DOHH2 (cell line): ENCODE results near the gene EXOSC2.
A peak's percentile ranks its signal among the peaks of the same experiment; 100 is the strongest.

Experiments used
- H3F3A ChIP-seq: fragments of 200-600 bp; sonication (generic), shearing (Covaris generic); 2 replicates; pipeline ENCODE4 v1.6.0; 2016; ENCODE audit warnings: antibody characterized with exemption, mild to moderate bottlenecking; ENCODE audit not compliant: control insufficient read depth, insufficient read depth
- H3K27ac ChIP-seq: fragments of 200-600 bp; sonication (generic); 2 replicates; pipeline ENCODE4 v1.5.1; 2014; ENCODE audit warnings: low read depth, mild to moderate bottlenecking, low read length, moderate library complexity
- H3K27me3 ChIP-seq: fragments of 200-600 bp; sonication (generic); 2 replicates; pipeline ENCODE4 v1.6.1; 2014; ENCODE audit warnings: mild to moderate bottlenecking, low read length, mixed read lengths; ENCODE audit not compliant: control insufficient read depth
- H3K36me3 ChIP-seq: fragments of 200-600 bp; sonication (generic); 2 replicates; pipeline ENCODE4 v1.6.1; 2014; ENCODE audit warnings: mild to moderate bottlenecking, low read length, moderate library complexity, mixed read lengths; ENCODE audit not compliant: control insufficient read depth
- H3K4me1 ChIP-seq: fragments of 200-600 bp; sonication (generic); 2 replicates; pipeline ENCODE4 v1.6.1; 2014; ENCODE audit warnings: mild to moderate bottlenecking, low read length, mixed read lengths; ENCODE audit not compliant: control insufficient read depth
- H3K4me2 ChIP-seq: fragments of 200-600 bp; sonication (generic); 2 replicates; pipeline ENCODE4 v1.6.0; 2014; ENCODE audit warnings: mild to moderate bottlenecking, low read length, moderate library complexity
- H3K4me3 ChIP-seq: fragments of 200-600 bp; sonication (generic); 2 replicates; pipeline ENCODE4 v1.5.1; 2014; ENCODE audit warnings: mild to moderate bottlenecking, low read length, mixed read lengths
- H3K79me2 ChIP-seq: fragments of 200-600 bp; sonication (generic); 2 replicates; pipeline ENCODE4 v1.6.1; 2014; ENCODE audit warnings: mild to moderate bottlenecking, low read length, mixed read lengths; ENCODE audit not compliant: control insufficient read depth
- H3K9me2 ChIP-seq: fragments of 200-600 bp; sonication (generic); replicated peaks from 2 replicates; pipeline ENCODE4 v1.6.1; 2014; ENCODE audit warnings: mild to moderate bottlenecking, low read length, mixed read lengths; ENCODE audit not compliant: control insufficient read depth
- H3K9me3 ChIP-seq: fragments of 200-600 bp; sonication (generic); 2 replicates; pipeline ENCODE4 v1.6.1; 2014; ENCODE audit warnings: antibody characterized with exemption, low read length, mixed read lengths; ENCODE audit not compliant: control insufficient read depth, insufficient read depth
- H4K20me1 ChIP-seq: fragments of 200-600 bp; sonication (generic); 2 replicates; pipeline ENCODE4 v1.6.0; 2014; ENCODE audit warnings: low read depth, mild to moderate bottlenecking, antibody characterized with exemption, low read length, moderate library complexity; ENCODE audit not compliant: control insufficient read depth, insufficient read depth
- CTCF ChIP-seq: fragments of 200-600 bp; sonication (generic); IDR thresholded peaks from one replicate; pipeline ENCODE4 v1.5.1; 2014; ENCODE audit warnings: antibody characterized with exemption, mild to moderate bottlenecking, low read depth, low read length; ENCODE audit not compliant: poor library complexity, severe bottlenecking
- EZH2phosphoT487 ChIP-seq: fragments of 200-600 bp; sonication (generic); IDR thresholded peaks from 2 replicates; pipeline ENCODE4 v1.6.1; 2017; ENCODE audit warnings: borderline replicate concordance, mild to moderate bottlenecking, antibody characterized with exemption, low read length, moderate library complexity, mixed read lengths

The EXOSC2 gene

GRCh38 chr9:130693426-130694191 lies at the start of gene EXOSC2:
EXOSC2 (plus strand) TSS chr9:130693780; CDS start chr9:130693792, 12 bp downstream.
- Histone ChIP-seq H3K27ac (peak within 1 kb of the TSS; percentile 54), H3K4me2 (peak within 1 kb of the TSS; percentile 90), H3K36me3 (peaks cover 47% of the 10 kb centered on the region), H3K27me3 (no peaks in the 10 kb centered on the region), H3F3A (peaks cover 3% of the 10 kb centered on the region), H3K9me2 (no peaks in the 10 kb centered on the region), H3K4me3 (peak within 1 kb of the TSS; percentile 99), H4K20me1 (peaks cover 26% of the 10 kb centered on the region), H3K9me3 (peaks cover 6% of the 10 kb centered on the region; the same call in 1 of the 2 replicates), H3K4me1 (peaks cover 37% of the 10 kb centered on the region), H3K79me2 (peaks cover 56% of the 10 kb centered on the region)
- no peak for TF ChIP-seq EZH2phosphoT487
- no peak for TF ChIP-seq CTCF

DNA sequence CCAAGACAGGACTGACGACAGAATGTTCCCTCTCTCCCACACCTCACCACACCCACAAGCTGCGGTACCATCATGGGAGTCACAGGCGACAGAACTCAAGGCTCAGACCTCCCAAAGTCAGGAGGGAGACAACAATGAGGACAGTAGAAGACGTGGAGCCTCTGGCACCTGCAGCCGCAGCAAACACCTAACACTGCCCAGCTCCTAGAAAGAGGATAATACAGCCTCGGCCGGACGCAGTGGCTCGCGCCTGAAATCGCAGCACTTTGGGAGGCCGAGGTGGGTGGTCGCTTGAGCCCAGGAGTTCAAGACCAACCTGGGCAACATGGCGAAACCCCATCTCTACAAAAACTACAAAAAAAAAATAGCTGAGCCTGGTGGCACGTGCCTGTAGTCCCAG lies 42.4 kb upstream of the EXOSC2 start:
- Histone ChIP-seq H3K27ac (no peak overlapping the region), H3K79me2 (no peaks in the 10 kb centered on the region), H4K20me1 (no peaks in the 10 kb centered on the region), H3F3A (no peaks in the 10 kb centered on the region), H3K4me1 (no peaks in the 10 kb centered on the region), H3K9me3 (no peaks in the 10 kb centered on the region), H3K4me3 (no peak overlapping the region), H3K36me3 (no peaks in the 10 kb centered on the region), H3K9me2 (no peaks in the 10 kb centered on the region), H3K27me3 (no peaks in the 10 kb centered on the region), H3K4me2 (no peak overlapping the region)
- TF ChIP-seq CTCF (no peak), EZH2phosphoT487 (no peak)

DNA sequence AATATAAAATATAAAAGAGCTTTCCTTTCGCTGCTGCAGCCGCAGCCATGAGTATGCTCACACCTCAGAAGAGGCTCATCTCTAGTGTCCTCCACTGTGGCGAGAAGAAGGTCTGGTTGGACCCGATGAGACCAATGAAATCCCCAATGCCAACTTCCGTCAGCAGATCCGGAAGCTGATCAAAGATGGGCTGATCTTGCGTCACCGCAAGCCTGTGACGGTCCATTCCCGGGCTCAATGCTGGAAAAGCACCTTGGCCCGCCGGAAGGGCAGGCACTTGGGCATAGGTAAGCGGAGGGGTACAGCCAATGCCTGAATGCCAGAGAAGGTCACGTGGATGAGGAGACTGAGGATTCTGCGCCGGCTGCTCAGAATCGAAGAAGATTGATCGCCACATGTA lies 41.8 kb upstream of the EXOSC2 start:
- Histone ChIP-seq H3K4me3 (no peak overlapping the region), H3K79me2 (no peaks in the 10 kb centered on the region), H3F3A (no peaks in the 10 kb centered on the region), H3K27me3 (no peaks in the 10 kb centered on the region), H3K9me3 (no peaks in the 10 kb centered on the region), H3K4me1 (no peaks in the 10 kb centered on the region), H3K27ac (no peak overlapping the region), H3K9me2 (no peaks in the 10 kb centered on the region), H3K4me2 (no peak overlapping the region), H3K36me3 (no peaks in the 10 kb centered on the region), H4K20me1 (no peaks in the 10 kb centered on the region)
- TF ChIP-seq EZH2phosphoT487 (no peak), CTCF (no peak)
